Stomach (tissue), 9 donors: ENCODE data around the gene FXR2. TPM values are rescaled to one million over a fixed set of nuclear protein-coding genes. Genes with fewer than 3 reads are reported as not detected.

Source experiments
- DNase-seq, 2 donors: peaks; one replicate each; pipeline versions ENCODE4 v3.0.0 to v3.0.0-alpha.2; 2013 to 2019
- H3K27ac ChIP-seq, 5 donors: fragments of 200-600 bp in 4 of 5; sonication (generic) in 4 of 5; one replicate each; pipeline ENCODE4 v1.5.1; 2013 to 2019; ENCODE audit warnings: mild to moderate bottlenecking in 1 of 5, moderate library complexity in 1 of 5
- H3K27me3 ChIP-seq, 3 donors: fragments of 200-600 bp; sonication (generic); one replicate each; pipeline ENCODE4 v1.5.1; 2017 to 2019; ENCODE audit warnings: mixed run types in 1 of 3
- H3K36me3 ChIP-seq, 4 donors: fragments of 200-600 bp; sonication (generic); 1 replicate in 3 of 4; 2 replicates in 1 of 4; pipeline ENCODE4 v1.5.1; 2016 to 2019
- H3K4me1 ChIP-seq, 4 donors: fragments of 200-600 bp; sonication (generic); one replicate each; pipeline ENCODE4 v1.5.1; 2016 to 2019
- H3K4me3 ChIP-seq, 4 donors: fragments of 200-600 bp; sonication (generic) in 3 of 4; one replicate each; pipeline ENCODE4 v1.5.1; 2016 to 2019; ENCODE audit warnings: mild to moderate bottlenecking in 1 of 4
- H3K9me3 ChIP-seq, 4 donors: fragments of 200-600 bp; sonication (generic); one replicate each; pipeline ENCODE4 v1.5.1; 2016 to 2019
- CTCF ChIP-seq, 7 experiments: fragments of 450-650 bp in 4 of 7; fragments of 200-600 bp in 3 of 7; sonication (generic) in 3 of 7; IDR thresholded peaks; one replicate each; pipeline ENCODE4 v1.5.1; 2016 to 2019; ENCODE audit warnings: antibody characterized with exemption in 7 of 7, control low read depth in 2 of 7, mild to moderate bottlenecking in 1 of 7
- EP300 ChIP-seq: sonication (generic); formaldehyde crosslinking; IDR thresholded peaks from one replicate; pipeline ENCODE4 v1.6.1; 2017; ENCODE audit warnings: antibody characterized with exemption
- POLR2A ChIP-seq, 4 donors: fragments of 450-650 bp; IDR thresholded peaks; one replicate each; pipeline ENCODE4 v1.6.1; 2016; ENCODE audit warnings: antibody characterized with exemption in 4 of 4, control low read depth in 2 of 4, mild to moderate bottlenecking in 1 of 4, moderate library complexity in 1 of 4
- POLR2AphosphoS5 ChIP-seq, 3 donors: sonication (generic); formaldehyde crosslinking; IDR thresholded peaks; one replicate each; pipeline ENCODE4 v1.6.1; 2016; ENCODE audit warnings: antibody characterized with exemption in 3 of 3
- WGBS, 5 donors: extraction: QIAGEN DNeasy Blood & Tissue Kit in 3 of 5; methylation state at CpG; one replicate each; pipeline versions ENCODE4 v1.1.5 to v1.1.7; 2013 to 2018; 5-methylcytosine and 5-hydroxymethylcytosine counted together
- intact Hi-C: fragments of 100-400 bp; cut with DNase I; formaldehyde crosslinking; loops from one replicate; pipeline ENCODE4 v1.15.1; 2023; ENCODE audit warnings: low total_unique reads
- polyA plus RNA-seq, 3 donors: library from polyadenylated mRNA; stranded (reverse); fragments of 200-250 nt; gene quantifications; one replicate each; pipeline ENCODE4 v1.2.3, GENCODE V29; 2013
- total RNA-seq, 5 donors: library from RNA; depleted of rRNA; stranded (reverse); fragments of >200 nt; gene quantifications; one replicate each; pipeline versions ENCODE4 v1.1.0 to v1.2.3, GENCODE V29; 2014 to 2016
- donor health status: healthy with polysubstance abuse.
- donor health status: Bipolar disorder and iron deficiency.
- donor health status: healthy.

The FXR2 gene
- total and polyA plus RNA-seq, 8 donors = 11.0 to 33.3 (median 23.3) TPM

DNA sequence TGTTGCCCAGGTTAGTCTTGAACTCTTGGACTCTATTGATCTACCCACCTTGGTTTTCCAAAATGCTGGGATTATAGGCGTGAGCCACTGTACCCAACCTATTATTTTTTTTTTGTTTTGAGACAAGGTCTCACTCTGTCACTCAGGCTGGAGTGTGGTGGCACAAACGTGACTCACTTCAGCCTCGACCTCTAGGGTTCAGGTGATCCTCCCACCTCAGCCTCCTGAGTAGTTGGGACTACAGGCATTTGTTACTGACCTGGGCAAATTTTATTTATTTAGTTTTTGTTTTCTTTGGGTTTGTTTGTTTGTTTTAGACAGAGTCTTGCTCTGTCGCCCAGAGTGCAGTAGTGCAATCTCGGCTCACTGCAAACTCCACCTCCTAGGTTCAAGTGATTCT, 9.0 kb upstream of the FXR2 start:
- intact Hi-C loops = no loop called here

GRCh38 chr17:7620835-7621234, 6.1 kb upstream of the FXR2 start:
- no peak for TF ChIP-seq POLR2AphosphoS5 (IDR thresholded peaks at IDR 0.05)
- no peak for TF ChIP-seq EP300
- TF ChIP-seq POLR2A (IDR thresholded peaks at IDR 0.05) = no peak
- no peak for TF ChIP-seq CTCF (IDR thresholded peaks at IDR 0.05)
- intact Hi-C loops = no loop called here
- no peak overlapping the region for H3K27ac ChIP-seq
- no peaks in the 10 kb centered on the region for H3K27me3 ChIP-seq
- no peak overlapping the region for H3K4me3 ChIP-seq
- no peak for DNase-seq
- peaks cover 0 to 3% (median 3%) of the 10 kb centered on the region in 4 donors for H3K36me3 ChIP-seq
- H3K9me3 ChIP-seq = no peaks in the 10 kb centered on the region
- peaks cover 0 to under 1% (median 0%) of the 10 kb centered on the region in 4 donors for H3K4me1 ChIP-seq
- WGBS, 5 donors = 93 to 95% (median 94%) methylated on average over 8 of the region's 8 CpGs

More for the DNA sequence above, 9.0 kb upstream of the FXR2 start:
- WGBS, 5 donors = 72 to 79% (median 75%) methylated on average over 5 of the region's 5 CpGs
- TF ChIP-seq CTCF (IDR thresholded peaks at IDR 0.05) (no peak), POLR2AphosphoS5 (IDR thresholded peaks at IDR 0.05) (no peak), EP300 (no peak), POLR2A (IDR thresholded peaks at IDR 0.05) (no peak)
- Histone ChIP-seq H3K4me3 (no peak overlapping the region), H3K36me3 (peaks cover 0 to 9% (median 9%) of the 10 kb centered on the region in 4 donors), H3K4me1 (peaks cover 11 to 18% (median 15%) of the 10 kb centered on the region in 4 donors), H3K27ac (no peak overlapping the region), H3K9me3 (no peaks in the 10 kb centered on the region), H3K27me3 (no peaks in the 10 kb centered on the region)
- DNase-seq = no peak

- Histone ChIP-seq H3K27ac (no peak overlapping the region), H3K27me3 (no peaks in the 10 kb centered on the region), H3K36me3 (no peaks in the 10 kb centered on the region), H3K9me3 (no peaks in the 10 kb centered on the region), H3K4me1 (peaks cover 1 to 13% (median 8%) of the 10 kb centered on the region in 4 donors), H3K4me3 (no peak overlapping the region)
- TF ChIP-seq CTCF (IDR thresholded peaks at IDR 0.05) = no peak
- no peak for TF ChIP-seq POLR2AphosphoS5 (IDR thresholded peaks at IDR 0.05)
- TF ChIP-seq EP300 = no peak
- no peak for TF ChIP-seq POLR2A (IDR thresholded peaks at IDR 0.05)
- no peak for DNase-seq
- WGBS, 5 donors = 57 to 69% (median 63%) methylated on average over 5 of the region's 5 CpGs
- intact Hi-C loops = no loop called here
Observed at GRCh38 chr17:7618608-7619007, 3.9 kb upstream of the FXR2 start.

DNA sequence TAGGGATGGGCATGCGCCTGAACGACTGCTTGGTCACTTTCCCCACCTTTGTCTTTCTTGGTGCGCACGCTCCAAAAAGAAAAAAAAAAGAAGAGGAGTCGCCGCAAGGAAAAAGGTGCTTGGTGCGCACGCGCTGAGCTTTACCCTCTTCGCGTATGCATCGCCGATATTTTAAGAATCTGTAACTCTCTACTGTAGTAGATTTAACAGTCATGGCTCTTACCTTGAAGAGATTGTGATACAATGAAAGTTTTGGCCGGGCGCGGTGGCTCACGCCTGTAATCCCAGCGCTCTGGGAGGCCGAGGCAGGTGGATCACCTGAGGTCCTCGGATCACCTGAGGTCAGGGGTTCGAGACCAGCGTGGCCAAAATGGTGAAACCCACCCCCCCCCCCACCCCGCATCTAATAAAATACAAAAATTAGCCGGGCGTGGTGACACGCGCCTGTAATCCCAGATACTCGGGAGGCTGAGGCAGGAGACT, 609 bp upstream of the FXR2 start:
- Histone ChIP-seq H3K4me1 (peaks cover 24 to 46% (median 36%) of the 10 kb centered on the region in 4 donors), H3K27me3 (no peaks in the 10 kb centered on the region), H3K27ac (peak overlapping the region; percentile 82 to 99 (median 93)), H3K36me3 (peaks cover 4 to 14% (median 9%) of the 10 kb centered on the region in 4 donors), H3K9me3 (no peaks in the 10 kb centered on the region), H3K4me3 (peak overlapping the region; percentile 43 to 92 (median 88))
- TF ChIP-seq POLR2A (IDR thresholded peaks at IDR 0.05) (no peak), CTCF (IDR thresholded peaks at IDR 0.05) (no peak), POLR2AphosphoS5 (IDR thresholded peaks at IDR 0.05) (peak in 2 of 3 donors; percentile 26 to 58), EP300 (no peak)
- DNase-seq = no peak
- intact Hi-C loops = no loop called here
- WGBS, 5 donors = 4 to 10% (median 6%) methylated on average over 27 to 28 of the region's 28 CpGs
